GM19025 (cell line): ENCODE data around the gene COX19.
"Not testable (repeated sequence)": the region's sequence is repeated elsewhere in the genome, so short reads cannot be mapped to it uniquely, and the experiment has no call there.

Experiments
- ATAC-seq: cut with Tn5 transposase; IDR thresholded peaks from one replicate; pipeline ENCODE4 v1.9.1; 2021; ENCODE audit warnings: mild to moderate bottlenecking, low read depth, moderate library complexity; ENCODE audit not compliant: unreplicated experiment

Gene COX19

GRCh38 chr7:1011297-1012003, 36.1 kb upstream of the COX19 start:
- ATAC-seq = no peak

- no peak for ATAC-seq
Measured at GRCh38 chr7:1010226-1010625, 34.9 kb upstream of the COX19 start.

GRCh38 chr7:1009747-1010146, 34.4 kb upstream of the COX19 start:
- ATAC-seq = no peak

- ATAC-seq = no peak
Measured at GRCh38 chr7:1008733-1009363, 33.5 kb upstream of the COX19 start.

- ATAC-seq = no peak
Measured at GRCh38 chr7:1007901-1008300, 32.6 kb upstream of the COX19 start.

- ATAC-seq = no peak
Measured at GRCh38 chr7:1005303-1005702, 30.0 kb upstream of the COX19 start.

GRCh38 chr7:1004018-1004852, 28.9 kb upstream of the COX19 start:
- no peak for ATAC-seq

- ATAC-seq = not testable (repeated sequence)
Measured at GRCh38 chr7:1002445-1002844, 27.1 kb upstream of the COX19 start.

- ATAC-seq = not testable (repeated sequence)
Measured at GRCh38 chr7:1002026-1002425, 26.7 kb upstream of the COX19 start.

- not testable (repeated sequence) for ATAC-seq
Measured at GRCh38 chr7:1001069-1001770, 25.9 kb upstream of the COX19 start.

GRCh38 chr7:999941-1000935, 24.9 kb upstream of the COX19 start:
- no peak for ATAC-seq

GRCh38 chr7:999149-999879, 24.0 kb upstream of the COX19 start:
- ATAC-seq = no peak

- ATAC-seq = no peak
Measured at GRCh38 chr7:997404-998395, 22.4 kb upstream of the COX19 start.

GRCh38 chr7:996079-996872, 20.9 kb upstream of the COX19 start:
- ATAC-seq = no peak

GRCh38 chr7:995571-995970, 20.2 kb upstream of the COX19 start:
- no peak for ATAC-seq

GRCh38 chr7:994592-995308, 19.4 kb upstream of the COX19 start:
- ATAC-seq = no peak
